SK-N-SH treated with all-trans-retinoic acid at 6 μM for 48 hours (cell line): ENCODE measurements around the gene BATF2.
A peak's percentile ranks its signal among the peaks of the same experiment; 100 is the strongest.

Experiments used
- ATAC-seq: fragments of 200-7000 bp; cut with Tn5 transposase; 3 replicates; pipeline ENCODE4 v1.9.1; 2020; ENCODE audit warnings: mild to moderate bottlenecking, moderate library complexity
- ARNTL ChIP-seq: fragments of 450-650 bp; formaldehyde crosslinking; IDR thresholded peaks from 2 replicates; pipeline ENCODE4 v1.5.0; 2020; ENCODE audit warnings: low read depth, mild to moderate bottlenecking, moderate library complexity, borderline replicate concordance
- BACH2 ChIP-seq: fragments of 250-450 bp; sonication (Bioruptor Pico); IDR thresholded peaks from 2 replicates; pipeline ENCODE4 v1.9.0; 2021; ENCODE audit warnings: mild to moderate bottlenecking, borderline replicate concordance
- CREB5 ChIP-seq: fragments of 250-450 bp; sonication (Bioruptor Pico); IDR thresholded peaks from 2 replicates; pipeline ENCODE4 v1.5.1; 2020; ENCODE audit warnings: low read depth, mild to moderate bottlenecking, moderate library complexity
- CSRNP3 ChIP-seq: fragments of 250-450 bp; sonication (Bioruptor Pico); IDR thresholded peaks from 2 replicates; pipeline ENCODE4 v1.5.1; 2021; ENCODE audit warnings: mild to moderate bottlenecking, moderate library complexity
- ESRRG ChIP-seq: fragments of 250-450 bp; sonication (Bioruptor Pico); IDR thresholded peaks from 2 replicates; pipeline ENCODE4 v1.6.1; 2021; ENCODE audit warnings: mild to moderate bottlenecking
- GLIS3 ChIP-seq: fragments of 250-450 bp; sonication (Bioruptor Pico); IDR thresholded peaks from 2 replicates; pipeline ENCODE4 v1.5.0; 2020; ENCODE audit warnings: mild to moderate bottlenecking, moderate library complexity
- ISL1 ChIP-seq: fragments of 250-450 bp; sonication (Bioruptor Pico); IDR thresholded peaks from 2 replicates; pipeline ENCODE4 v2.1.2; 2022; ENCODE audit warnings: mild to moderate bottlenecking, moderate library complexity
- OSR1 ChIP-seq: fragments of 250-450 bp; sonication (Bioruptor Pico); IDR thresholded peaks from 2 replicates; pipeline ENCODE4 v1.8.0; 2022; ENCODE audit warnings: moderate library complexity, mild to moderate bottlenecking, inconsistent platforms
- PATZ1 ChIP-seq: fragments of 250-450 bp; sonication (Bioruptor Pico); IDR thresholded peaks from 2 replicates; pipeline ENCODE4 v1.8.0; 2020; ENCODE audit warnings: mild to moderate bottlenecking, moderate library complexity, borderline replicate concordance
- POU6F1 ChIP-seq: fragments of 250-450 bp; sonication (Bioruptor Pico); IDR thresholded peaks from 2 replicates; pipeline ENCODE4 v1.8.0; 2021; ENCODE audit warnings: low read depth, mild to moderate bottlenecking, moderate library complexity, borderline replicate concordance
- PPARA ChIP-seq: fragments of 250-450 bp; sonication (Bioruptor Pico); IDR thresholded peaks from 2 replicates; pipeline ENCODE4 v1.5.0; 2020; ENCODE audit warnings: mild to moderate bottlenecking, borderline replicate concordance
- RARB ChIP-seq: fragments of 250-450 bp; sonication (Bioruptor Pico); IDR thresholded peaks from 2 replicates; pipeline ENCODE4 v1.8.0; 2021; ENCODE audit warnings: mild to moderate bottlenecking, moderate library complexity
- TCF4 ChIP-seq: fragments of 250-450 bp; sonication (Bioruptor Pico); IDR thresholded peaks from 2 replicates; pipeline ENCODE4 v1.8.0; 2021; ENCODE audit warnings: mild to moderate bottlenecking, moderate library complexity, borderline replicate concordance
- TOX ChIP-seq: fragments of 250-450 bp; sonication (Bioruptor Pico); IDR thresholded peaks from 2 replicates; pipeline ENCODE4 v1.8.0; 2021; ENCODE audit warnings: mild to moderate bottlenecking, moderate library complexity, borderline replicate concordance
- TSHZ2 ChIP-seq: fragments of 250-450 bp; sonication (Bioruptor Pico); IDR thresholded peaks from 2 replicates; pipeline ENCODE4 v1.5.0; 2020; ENCODE audit warnings: mild to moderate bottlenecking, moderate library complexity
- ZC3H10 ChIP-seq: fragments of 250-450 bp; sonication (Bioruptor Pico); IDR thresholded peaks from 2 replicates; pipeline ENCODE4 v1.5.1; 2021; ENCODE audit warnings: mild to moderate bottlenecking, moderate library complexity
- ZNF565 ChIP-seq: fragments of 450-650 bp; formaldehyde crosslinking; conservative IDR thresholded peaks from 2 replicates; pipeline ENCODE4 v1.5.0; 2020; ENCODE audit warnings: low read depth, mild to moderate bottlenecking, moderate library complexity
- ZNF70 ChIP-seq: fragments of 450-650 bp; formaldehyde crosslinking; IDR thresholded peaks from 2 replicates; pipeline ENCODE4 v1.5.0; 2020; ENCODE audit warnings: mild to moderate bottlenecking, moderate library complexity

The BATF2 gene

GRCh38 chr11:65017937-65018336, 21.2 kb upstream of the BATF2 start:
- ATAC-seq = no peak
- TF ChIP-seq ISL1 (CRISPR knock-in tag) (no peak), TCF4 (no peak), PPARA (no peak), BACH2 (CRISPR knock-in tag) (no peak), OSR1 (CRISPR knock-in tag) (no peak), ZNF565 (CRISPR knock-in tag) (no peak), ZC3H10 (CRISPR knock-in tag) (no peak), GLIS3 (no peak)

- ATAC-seq = no peak
- TF ChIP-seq CSRNP3 (no peak), POU6F1 (CRISPR knock-in tag) (no peak), ZNF565 (CRISPR knock-in tag) (no peak), PPARA (no peak), ZC3H10 (CRISPR knock-in tag) (no peak), TOX (CRISPR knock-in tag) (no peak), TCF4 (no peak), RARB (CRISPR knock-in tag) (no peak), CREB5 (CRISPR knock-in tag) (no peak), TSHZ2 (no peak), ISL1 (CRISPR knock-in tag) (no peak), ARNTL (CRISPR knock-in tag) (no peak), PATZ1 (CRISPR knock-in tag) (no peak), BACH2 (CRISPR knock-in tag) (no peak), OSR1 (CRISPR knock-in tag) (no peak), GLIS3 (no peak)
Measured at GRCh38 chr11:65016705-65017104, 19.9 kb upstream of the BATF2 start.

GRCh38 chr11:65014726-65015227, 18.0 kb upstream of the BATF2 start:
- TF ChIP-seq ZNF70 (CRISPR knock-in tag) (no peak), TCF4 (0 out of 2 replicates have a peak, but pooled peaks have one; percentile 20), RARB (CRISPR knock-in tag) (no peak), ESRRG (CRISPR knock-in tag) (no peak)
- peak; percentile 33; the same call in 2 of the 3 replicates for ATAC-seq
